ENCODE measurements around the gene RNPEPL1.

DNA sequence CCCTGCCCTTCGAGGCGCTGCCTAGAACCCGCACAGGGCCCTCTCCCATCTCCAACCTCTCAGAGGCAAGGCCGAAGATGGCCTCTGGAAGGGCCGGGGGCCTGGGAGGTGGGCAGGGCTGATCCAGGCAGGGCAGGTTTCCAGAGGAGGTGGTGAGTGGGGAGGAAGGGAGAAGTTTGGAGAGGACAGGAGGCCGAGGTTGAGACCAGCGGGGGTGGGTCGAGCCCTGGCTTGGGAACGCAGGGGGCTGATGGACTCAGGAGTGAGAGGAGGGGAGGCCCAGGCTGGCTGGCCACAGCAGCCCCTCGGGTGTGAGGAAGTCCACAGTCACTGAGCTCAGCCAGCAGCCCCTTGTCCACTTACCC, 28.8 kb downstream of the RNPEPL1 start:
- TF ChIP-seq, protein P1, sequence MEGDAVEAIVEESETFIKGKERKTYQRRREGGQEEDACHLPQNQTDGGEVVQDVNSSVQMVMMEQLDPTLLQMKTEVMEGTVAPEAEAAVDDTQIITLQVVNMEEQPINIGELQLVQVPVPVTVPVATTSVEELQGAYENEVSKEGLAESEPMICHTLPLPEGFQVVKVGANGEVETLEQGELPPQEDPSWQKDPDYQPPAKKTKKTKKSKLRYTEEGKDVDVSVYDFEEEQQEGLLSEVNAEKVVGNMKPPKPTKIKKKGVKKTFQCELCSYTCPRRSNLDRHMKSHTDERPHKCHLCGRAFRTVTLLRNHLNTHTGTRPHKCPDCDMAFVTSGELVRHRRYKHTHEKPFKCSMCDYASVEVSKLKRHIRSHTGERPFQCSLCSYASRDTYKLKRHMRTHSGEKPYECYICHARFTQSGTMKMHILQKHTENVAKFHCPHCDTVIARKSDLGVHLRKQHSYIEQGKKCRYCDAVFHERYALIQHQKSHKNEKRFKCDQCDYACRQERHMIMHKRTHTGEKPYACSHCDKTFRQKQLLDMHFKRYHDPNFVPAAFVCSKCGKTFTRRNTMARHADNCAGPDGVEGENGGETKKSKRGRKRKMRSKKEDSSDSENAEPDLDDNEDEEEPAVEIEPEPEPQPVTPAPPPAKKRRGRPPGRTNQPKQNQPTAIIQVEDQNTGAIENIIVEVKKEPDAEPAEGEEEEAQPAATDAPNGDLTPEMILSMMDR (IDR thresholded peaks at IDR 0.05; ENCODE audit: low read length): no peak
- no peak for TF ChIP-seq EZH2 (optimal IDR thresholded peaks at IDR 0.05; ENCODE audit: low read depth, low read length)

All from MM.1S (cell line).